RWPE1 (cell line): Measurements from ENCODE around the gene GRB10.
A peak's percentile ranks its signal among the peaks of the same experiment; 100 is the strongest.

Experiments
- CTCF ChIA-PET: fragments of 350-600 bp; sonication (Branson Sonifier 250); formaldehyde crosslinking; extraction: SDS; loops from one replicate; lab custom pipeline; 2021; lab: Yijun Ruan, JAX
- POLR2A ChIA-PET: fragments of 400-600 bp; formaldehyde crosslinking; extraction: SDS; loops from one replicate; lab custom pipeline; 2020; ENCODE audit warnings: antibody characterized with exemption; ENCODE audit not compliant: low non-redundant PET; lab: Yijun Ruan, JAX
- DNase-seq: peaks from one replicate; pipeline ENCODE4 v3.0.0; 2012; ENCODE audit warnings: low spot score
- H3K27ac ChIP-seq: fragments of 450-650 bp; 2 replicates; pipeline ENCODE4 v1.5.1; 2017
- TF ChIP-seq, protein P1 (sequence below): fragments of 450-650 bp; conservative IDR thresholded peaks from 2 replicates; pipeline ENCODE4 v1.5.1; 2017; ENCODE audit warnings: low read depth, mild to moderate bottlenecking

The GRB10 gene

DNA sequence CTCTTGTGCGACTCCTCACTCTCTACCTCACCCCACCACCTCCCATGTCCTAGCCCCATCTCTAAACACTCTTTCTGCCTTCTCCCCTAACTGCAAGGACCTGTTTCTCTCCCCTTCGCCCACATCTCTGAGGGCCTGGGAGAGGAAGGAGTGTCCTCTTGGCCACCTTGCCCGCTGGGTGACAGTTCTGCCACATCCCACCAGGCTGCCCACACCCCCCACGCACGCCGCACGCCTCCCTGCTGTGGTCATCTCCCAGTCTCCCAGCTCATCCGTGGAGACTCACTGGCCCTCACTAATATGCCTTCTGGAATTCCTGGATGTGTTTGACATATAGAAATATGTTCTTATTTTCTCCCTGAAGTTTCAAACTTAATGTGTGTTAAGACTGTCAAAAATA lies 48.5 kb downstream of the GRB10 start:
- CTCF ChIA-PET, result no interaction called here
- TF ChIP-seq, protein P1, sequence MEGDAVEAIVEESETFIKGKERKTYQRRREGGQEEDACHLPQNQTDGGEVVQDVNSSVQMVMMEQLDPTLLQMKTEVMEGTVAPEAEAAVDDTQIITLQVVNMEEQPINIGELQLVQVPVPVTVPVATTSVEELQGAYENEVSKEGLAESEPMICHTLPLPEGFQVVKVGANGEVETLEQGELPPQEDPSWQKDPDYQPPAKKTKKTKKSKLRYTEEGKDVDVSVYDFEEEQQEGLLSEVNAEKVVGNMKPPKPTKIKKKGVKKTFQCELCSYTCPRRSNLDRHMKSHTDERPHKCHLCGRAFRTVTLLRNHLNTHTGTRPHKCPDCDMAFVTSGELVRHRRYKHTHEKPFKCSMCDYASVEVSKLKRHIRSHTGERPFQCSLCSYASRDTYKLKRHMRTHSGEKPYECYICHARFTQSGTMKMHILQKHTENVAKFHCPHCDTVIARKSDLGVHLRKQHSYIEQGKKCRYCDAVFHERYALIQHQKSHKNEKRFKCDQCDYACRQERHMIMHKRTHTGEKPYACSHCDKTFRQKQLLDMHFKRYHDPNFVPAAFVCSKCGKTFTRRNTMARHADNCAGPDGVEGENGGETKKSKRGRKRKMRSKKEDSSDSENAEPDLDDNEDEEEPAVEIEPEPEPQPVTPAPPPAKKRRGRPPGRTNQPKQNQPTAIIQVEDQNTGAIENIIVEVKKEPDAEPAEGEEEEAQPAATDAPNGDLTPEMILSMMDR, result no peak
- DNase-seq, result no peak

DNA sequence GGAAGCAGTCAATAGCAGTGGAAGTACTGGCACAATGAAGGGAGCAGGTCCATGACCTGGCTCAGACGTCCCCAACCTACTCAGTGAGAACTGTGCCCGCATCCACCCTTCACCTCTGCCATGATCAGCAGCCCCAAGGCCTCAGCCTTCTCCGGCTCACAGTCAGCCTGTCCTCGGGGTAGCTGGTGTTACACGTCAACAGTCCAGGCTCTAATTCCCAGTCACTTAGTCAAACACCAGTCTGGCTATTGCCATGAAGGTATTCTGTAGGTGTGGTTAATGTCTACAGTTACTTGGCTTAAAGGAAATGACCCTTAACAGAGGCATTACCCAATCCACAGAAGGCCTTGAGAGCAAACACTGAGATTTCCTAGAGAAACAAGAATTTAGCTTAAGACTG lies 49.1 kb downstream of the GRB10 start:
- POLR2A ChIA-PET, result no interaction called here
- CTCF ChIA-PET, result no interaction called here
- TF ChIP-seq, protein P1, result no peak
- peak; percentile 80 for DNase-seq
- H3K27ac ChIP-seq, result peak overlapping the region; percentile 48; the same call in 1 of the 2 replicates

More for the DNA sequence above, 48.5 kb downstream of the GRB10 start:
- POLR2A ChIA-PET, result no interaction called here
- H3K27ac ChIP-seq, result peak overlapping the region; percentile 48; the same call in 1 of the 2 replicates

DNA sequence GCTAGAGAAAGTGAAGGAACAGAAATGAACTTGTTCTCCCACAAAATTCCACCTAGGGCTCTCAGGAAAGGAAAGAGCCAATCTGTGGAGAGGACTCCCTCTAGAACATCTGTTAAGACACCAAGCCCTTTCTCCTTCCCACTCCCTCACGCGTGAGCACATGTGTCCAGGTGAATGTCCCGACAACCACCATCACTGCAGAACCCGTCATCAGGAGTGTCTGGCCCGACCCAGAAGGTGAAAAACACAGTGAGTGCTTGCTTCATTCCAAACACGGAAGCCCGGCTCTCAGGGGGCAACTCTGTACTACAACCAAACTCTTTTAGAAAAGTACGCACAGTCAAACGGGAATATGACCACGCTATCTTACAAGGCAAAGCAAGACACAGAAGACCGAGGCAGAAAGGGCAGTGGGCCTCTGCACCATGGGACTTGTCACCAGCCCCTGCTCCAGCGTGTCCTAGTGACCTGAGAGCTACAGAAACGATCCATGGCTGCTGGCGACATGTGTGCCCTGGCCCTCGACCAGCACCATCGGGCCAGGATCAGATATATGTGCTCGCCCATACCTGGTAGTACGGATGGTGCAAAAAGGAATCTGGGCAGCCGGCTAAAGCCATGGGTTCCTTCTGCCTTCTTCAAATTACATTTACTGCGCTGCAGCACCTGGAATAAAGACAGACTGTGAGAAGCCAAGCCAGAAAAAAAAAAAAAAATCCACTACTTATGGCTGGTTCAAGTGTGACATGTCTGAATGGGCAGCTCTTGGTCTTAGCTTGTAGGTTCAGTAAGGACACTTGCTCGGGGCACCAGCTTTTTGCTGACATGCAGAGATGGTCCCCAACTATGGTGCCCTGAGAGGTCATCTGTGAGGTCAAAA lies 50.8 kb downstream of the GRB10 start:
- no peak overlapping the region for H3K27ac ChIP-seq
- CTCF ChIA-PET, result interaction anchor here (0.6 kb wide), 2 partner anchors 11 to 1045 kb away, joined by 3 read pairs; no protein-coding TSS in a partner anchor
- POLR2A ChIA-PET, result no interaction called here
- no peak for DNase-seq
- TF ChIP-seq, protein P1, result no peak

DNA sequence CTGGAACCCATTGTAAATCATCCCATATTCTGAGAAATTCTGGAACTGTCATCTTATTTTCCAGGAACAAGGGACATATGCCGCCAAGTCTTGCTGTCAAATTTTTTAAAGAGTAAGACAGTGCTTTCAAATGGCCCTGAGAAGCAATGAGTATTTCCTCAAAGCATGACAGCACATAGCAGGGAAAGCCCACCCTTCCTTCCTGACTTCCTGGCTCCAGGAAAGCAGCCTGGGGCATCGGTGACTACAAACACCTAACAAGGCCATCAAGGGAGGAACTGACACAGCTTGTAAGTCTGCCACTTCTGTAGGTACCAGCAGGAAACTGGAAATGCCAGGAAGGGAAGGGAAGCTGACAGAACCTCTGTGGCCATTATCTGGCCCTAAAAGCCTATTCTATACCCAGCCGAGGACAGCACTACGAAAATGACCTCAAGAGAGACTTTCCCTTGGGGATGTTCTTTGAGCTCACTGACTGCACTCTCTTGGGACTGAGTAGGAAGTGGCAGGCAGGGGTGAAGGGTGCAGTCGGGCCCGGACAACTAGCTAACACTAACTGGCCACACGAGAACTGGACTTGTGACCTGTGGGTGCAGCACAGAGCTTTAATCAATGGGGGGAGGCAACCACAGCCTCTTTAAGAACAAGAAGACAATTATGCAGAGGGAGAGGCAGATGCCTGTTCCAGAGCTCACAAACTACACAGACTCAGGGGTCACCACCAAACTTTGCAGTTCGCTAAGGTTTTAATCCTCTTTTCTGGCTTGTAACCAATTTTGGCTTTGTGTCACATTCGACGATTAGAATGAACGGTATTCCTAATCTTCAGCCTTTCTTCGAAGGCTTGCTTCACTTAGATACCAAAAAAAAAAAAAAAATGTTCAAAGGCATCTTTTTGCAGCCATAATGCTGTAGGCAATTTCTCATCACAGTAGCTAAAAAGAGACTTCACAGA lies 52.0 kb downstream of the GRB10 start:
- no peak for DNase-seq
- TF ChIP-seq, protein P1, result no peak
- CTCF ChIA-PET, result interaction anchor here (0.6 kb wide), 1 partner anchor 1044 kb away, joined by 3 read pairs; no protein-coding TSS in a partner anchor
- H3K27ac ChIP-seq, result no peak overlapping the region
- POLR2A ChIA-PET, result no interaction called here

DNA sequence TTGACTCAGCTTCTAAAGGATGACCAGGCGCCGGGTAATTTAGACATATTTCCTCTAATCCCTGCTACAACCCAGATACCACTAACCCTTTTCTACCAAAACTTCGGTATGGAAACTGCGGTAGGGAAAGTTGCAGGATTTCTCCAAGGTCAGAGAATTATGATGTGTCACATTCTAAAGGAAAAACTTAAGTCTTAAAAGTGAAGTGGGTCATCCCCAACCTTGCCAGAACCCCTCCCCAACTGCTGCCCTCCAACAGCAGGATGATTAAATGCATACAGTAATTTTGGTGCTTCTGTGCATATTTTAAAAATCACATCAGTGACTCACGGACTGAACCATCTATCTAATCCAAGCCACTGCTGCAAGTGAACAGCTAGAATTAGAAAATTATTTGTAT lies 52.7 kb downstream of the GRB10 start:
- ChIA-PET POLR2A (no interaction called here), CTCF (no interaction called here)
- no peak overlapping the region for H3K27ac ChIP-seq

More for the DNA sequence above, 52.7 kb downstream of the GRB10 start:
- TF ChIP-seq, protein P1, result no peak
- DNase-seq, result no peak
